GM19240 (cell line): ENCODE data around the gene TMEM131.
"Not testable (repeated sequence)": the region's sequence is repeated elsewhere in the genome, so short reads cannot be mapped to it uniquely, and the experiment has no call there.

ENCODE experiments used
- DNase-seq: peaks from one replicate; pipeline ENCODE4 v3.0.0; 2011; ENCODE audit warnings: low spot score; ENCODE audit not compliant: insufficient read length

TMEM131 gene

DNA sequence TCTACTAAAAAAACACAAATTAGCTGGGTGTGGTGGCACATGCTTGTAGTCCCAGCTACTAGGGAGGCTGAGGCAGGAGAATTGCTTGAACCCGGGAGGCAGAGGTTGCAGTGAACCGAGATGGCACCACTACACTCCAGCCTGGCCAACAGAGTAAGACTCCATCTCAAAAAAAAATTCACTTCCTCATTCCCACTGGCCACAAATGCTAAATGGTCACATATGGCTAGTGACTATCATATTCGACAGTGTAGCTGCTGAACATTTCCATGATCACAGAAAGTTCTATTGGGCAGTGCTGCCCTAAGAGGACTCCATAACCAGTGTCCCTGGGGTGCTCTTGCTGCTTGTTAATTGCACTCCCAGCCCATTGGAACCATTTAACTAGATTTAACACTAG, 26.3 kb upstream of the TMEM131 start:
- DNase-seq = not testable (repeated sequence)

DNA sequence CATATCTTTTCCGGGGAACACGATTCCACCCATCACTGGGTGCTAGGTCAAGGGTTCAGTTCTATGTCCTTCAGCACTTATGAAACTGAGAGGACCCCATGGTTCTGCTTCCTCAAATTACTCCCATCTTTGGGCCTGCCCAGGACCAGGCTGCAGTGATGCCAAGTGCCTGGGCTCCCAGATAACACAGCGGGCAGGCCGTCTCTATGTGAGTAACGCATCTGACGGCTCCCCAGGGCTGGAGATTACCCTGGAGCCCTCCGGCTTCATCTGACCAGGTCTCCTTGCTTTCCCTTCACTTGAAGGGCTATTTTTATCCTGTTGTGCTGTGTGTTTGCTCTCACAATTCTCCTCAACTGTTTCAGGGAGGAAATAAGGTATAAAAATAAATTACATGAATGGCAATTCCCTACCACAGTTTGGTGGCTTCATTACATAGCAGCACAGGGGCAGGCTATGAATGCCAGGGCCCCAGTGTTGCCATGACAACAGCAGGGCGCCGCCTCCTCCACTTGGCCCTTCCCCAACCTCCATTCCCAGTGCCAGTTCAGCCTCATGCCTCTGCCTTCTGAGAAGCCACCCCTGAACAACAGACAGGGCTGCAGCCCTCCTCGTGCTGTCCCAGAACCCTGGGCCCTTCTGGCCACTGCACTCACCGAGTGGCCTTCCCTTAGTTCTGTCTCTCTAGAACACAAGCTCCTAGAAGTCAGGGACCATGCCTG, 25.4 kb upstream of the TMEM131 start:
- no peak for DNase-seq

DNA sequence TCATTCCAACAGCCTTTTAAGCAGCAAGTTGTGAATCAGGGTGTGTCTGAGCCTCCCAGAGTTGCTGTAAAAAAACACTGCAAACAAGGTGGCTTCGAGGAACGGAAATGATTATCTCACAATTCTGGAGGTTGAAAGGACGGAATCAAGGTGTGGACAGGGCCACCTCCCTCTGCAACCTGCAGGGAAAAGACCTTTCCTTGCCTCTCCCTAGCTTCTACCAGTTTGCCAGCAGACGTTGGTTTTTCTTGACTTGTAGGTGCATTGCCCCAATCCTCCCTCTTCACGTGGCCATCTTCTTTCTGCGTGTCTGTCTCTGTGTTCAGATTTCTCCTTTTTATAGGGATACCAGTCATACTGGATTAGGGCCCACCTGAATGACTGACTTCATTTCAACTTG, 24.8 kb upstream of the TMEM131 start:
- DNase-seq = no peak

DNA sequence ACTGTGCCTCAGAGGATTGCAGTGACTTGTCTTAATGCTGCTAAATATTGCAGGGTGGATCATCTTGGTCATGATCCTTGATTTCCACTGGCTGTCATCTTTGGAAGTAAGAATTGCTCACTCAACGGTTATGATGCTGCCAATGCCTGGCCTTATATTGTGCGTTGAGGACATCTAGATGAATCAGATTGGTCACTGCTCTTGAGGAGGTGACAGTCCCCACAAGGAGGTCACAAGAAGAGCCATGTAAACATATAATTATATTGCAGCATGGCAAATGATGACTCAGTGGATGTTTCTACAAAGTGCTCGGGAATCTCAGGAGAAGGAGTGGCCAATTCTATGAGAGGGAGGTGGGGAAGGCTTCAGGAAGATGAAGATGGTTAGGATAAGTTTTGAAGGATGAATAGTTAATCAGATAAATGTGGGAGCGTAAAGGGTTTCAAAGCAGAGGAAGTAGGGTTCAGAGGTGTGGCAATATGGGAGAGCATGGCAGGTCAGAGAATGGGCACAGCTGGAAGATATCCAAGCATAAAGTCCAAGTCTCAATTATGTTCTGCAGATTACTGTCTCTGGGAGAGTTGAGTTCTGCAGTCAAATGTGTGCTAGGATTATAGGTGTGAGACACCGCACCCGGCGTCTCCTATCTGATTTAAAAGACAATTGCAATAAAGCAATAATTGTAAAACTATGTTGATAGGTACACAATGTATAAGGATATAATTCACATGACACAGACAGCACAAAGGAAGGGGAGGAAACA, 21.3 kb upstream of the TMEM131 start:
- DNase-seq = no peak

GRCh38 chr2:98015671-98016070, 19.9 kb upstream of the TMEM131 start:
- no peak for DNase-seq

DNA sequence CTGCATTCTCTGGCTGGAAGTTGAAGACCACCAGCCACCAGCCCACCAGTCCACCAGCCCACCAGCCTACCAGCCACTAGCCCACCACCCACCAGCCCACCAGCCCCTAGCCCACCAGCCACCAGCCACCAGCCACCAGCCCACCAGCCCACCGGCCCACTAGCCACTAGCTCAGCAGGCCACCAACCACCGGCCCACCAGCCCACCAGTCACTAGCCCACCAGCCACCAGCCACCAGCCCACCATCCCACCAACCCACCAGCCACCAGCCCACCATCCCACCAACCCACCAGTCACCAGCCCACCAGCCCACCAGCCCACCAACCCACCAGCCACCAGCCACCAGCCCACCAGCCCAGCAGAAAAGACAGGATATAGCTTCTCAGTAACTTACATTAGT, 18.6 kb upstream of the TMEM131 start:
- no peak for DNase-seq

GRCh38 chr2:98013407-98014042, 17.8 kb upstream of the TMEM131 start:
- DNase-seq = no peak

DNA sequence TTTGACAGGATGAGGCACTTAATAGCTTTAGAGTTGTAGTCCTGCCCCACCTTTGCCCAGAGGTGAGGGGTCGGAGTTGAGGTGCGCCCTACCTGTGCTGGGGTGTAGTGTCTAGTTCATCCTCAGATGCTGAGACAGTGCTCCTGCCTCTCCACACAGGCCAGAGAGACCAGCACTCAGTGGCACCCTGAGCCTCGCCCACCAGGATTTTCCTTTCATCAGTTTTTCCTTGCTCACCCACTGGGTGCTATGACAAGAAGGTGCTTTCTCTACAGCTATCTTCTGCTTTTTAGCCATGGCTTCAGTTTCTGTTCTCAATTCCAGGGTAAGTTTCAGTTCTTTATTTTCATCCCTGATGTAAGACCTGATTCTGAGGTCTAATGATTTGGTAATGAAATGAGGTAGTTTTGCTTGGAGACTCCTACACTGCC, 16.8 kb upstream of the TMEM131 start:
- peak; percentile 48 for DNase-seq

GRCh38 chr2:98009887-98010760, 14.4 kb upstream of the TMEM131 start:
- no peak for DNase-seq

GRCh38 chr2:98008415-98008814, 12.7 kb upstream of the TMEM131 start:
- DNase-seq = no peak

DNA sequence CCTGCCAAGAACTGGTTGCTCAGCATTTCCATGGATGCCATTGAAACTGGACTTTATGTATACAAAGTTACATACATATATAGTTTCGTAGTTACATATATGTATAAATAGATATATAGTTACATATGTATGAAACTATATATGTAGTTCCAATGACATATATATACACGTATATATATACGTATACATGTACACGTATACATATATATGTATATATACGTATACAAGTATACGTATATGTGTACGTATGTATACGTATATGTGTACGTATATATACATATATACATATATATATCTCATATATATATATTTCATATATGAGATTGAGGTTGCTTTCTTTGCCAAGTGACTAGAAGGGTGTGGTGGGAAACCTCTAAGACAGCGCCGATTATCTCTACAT, 10.6 kb upstream of the TMEM131 start:
- DNase-seq = no peak

DNA sequence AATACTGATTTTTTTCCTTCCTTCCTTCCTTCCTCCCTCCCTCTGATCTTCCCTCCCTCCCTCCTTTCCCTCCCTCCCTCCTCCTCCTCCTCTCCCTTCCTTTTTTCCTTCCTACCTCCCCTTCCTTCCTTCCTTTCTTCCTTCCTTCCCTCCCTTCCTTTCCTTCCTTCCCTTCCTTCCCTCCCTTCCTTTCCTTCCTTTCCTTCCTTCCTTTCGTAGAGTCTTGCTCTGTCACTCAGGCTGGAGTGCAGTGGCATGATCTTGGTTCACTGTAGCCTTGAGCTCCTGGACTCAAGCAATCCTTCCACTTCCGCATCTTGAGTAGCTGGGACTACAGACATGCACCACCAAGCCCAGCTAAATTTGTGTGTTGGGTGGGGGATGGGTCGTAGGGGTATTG, 8.9 kb upstream of the TMEM131 start:
- no peak for DNase-seq

- no peak for DNase-seq
Observed at GRCh38 chr2:98004047-98004446, 8.3 kb upstream of the TMEM131 start.

- no peak for DNase-seq
Observed at GRCh38 chr2:97999536-97999935, 3.8 kb upstream of the TMEM131 start.

DNA sequence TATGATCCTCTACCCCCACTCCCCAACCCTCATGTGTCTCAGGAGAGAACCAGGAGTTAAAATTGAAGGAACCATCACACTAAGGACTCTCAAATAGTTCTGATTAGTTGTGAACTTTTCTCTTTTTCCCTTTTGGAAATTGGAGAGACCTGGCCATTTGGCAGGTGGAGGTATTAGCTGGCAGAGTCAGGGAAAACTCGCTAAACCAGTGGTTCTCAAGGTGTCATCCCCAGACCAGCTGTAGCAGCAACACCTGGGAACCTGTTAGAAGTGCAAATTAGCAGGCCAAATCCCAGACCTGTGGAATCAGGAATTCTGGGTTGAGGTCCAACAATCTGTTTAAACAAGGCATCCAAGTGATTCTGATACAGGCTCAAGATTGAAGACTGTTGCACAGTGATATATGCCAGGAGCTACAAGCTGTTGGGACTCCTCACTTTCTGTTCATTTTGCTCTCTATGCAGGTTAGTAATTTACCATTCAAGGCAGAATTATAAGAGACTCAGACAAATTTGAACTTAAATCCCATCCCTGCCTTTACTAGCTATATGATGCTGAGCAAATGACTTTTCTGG, 2.8 kb upstream of the TMEM131 start:
- DNase-seq = no peak

DNA sequence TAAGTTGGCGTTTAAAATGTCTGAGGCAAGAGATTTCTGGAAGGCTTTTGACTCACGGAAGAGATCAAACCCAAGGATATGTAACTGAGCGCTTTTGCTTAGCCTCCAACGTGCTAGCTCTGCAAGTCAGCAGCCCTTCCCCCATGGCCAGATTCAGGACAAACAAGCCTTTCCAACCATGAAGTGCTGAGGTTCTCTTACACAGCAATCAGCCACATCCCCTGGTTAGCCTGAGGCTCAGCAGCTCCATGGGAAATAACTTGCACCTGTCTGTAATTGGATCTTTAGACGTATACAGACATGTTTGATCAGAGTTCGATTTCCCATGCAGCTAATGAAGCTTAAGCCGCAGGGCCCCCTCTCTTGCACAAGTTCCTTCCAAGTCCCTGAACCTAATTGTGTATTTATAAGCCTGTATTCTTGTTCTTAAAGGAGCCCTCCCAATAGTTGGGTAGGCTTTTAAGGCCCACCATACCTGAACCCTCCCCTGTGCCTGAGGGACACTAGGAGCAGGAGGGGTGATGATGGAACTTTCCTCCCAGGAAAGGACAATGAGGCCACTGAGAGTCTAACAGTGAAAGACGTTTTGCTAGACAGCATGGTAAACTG, 2.1 kb upstream of the TMEM131 start:
- no peak for DNase-seq

GRCh38 chr2:97996679-97997078, 931 bp upstream of the TMEM131 start:
- DNase-seq = no peak

- DNase-seq = peak; percentile 19
Observed at GRCh38 chr2:97995026-97995733, 568 bp downstream of the TMEM131 start.

DNA sequence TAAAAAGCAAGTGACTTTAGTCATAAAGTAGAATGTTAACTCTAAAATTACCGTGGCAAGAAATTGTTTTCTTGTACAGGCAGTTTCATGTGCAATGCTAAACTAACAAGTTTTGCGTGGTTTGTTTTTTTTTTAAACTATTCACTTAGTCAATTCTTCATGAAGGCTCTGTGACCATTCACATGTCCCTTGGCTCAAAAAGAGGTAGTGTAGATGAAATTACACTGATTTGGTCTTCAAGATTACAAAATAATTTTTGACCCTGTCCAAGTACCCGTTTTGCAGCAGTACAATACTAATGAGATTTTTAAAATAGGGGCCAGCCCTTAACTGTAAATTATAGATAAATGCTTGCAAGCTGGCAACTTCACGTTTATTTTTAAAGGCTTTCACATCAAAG, 1.3 kb downstream of the TMEM131 start:
- DNase-seq = no peak

DNA sequence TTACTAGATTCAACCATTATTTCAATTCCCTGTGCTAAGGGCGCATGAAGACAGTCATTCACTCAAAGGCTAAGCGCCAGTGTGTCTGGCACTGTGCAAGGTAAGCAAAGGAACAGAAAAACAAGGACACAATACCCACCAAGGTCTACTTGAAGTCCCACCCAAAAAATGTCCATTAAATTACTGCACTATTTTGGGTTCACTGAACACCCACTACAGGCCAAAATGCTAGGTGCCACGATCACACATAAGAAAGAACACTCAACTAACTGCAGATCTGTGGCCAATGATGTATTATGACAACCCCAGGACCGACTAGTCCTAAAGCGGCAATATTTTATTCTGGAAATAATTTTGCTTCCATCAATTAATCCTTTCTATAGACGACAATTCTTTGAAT, 1.8 kb downstream of the TMEM131 start:
- DNase-seq = no peak
